MM.1S (cell line): Measurements from ENCODE around the gene CPEB1.

ENCODE experiments used
- DNase-seq: peaks from one replicate; pipeline ENCODE4 v3.0.0-alpha.2; 2015
- H2AFZ ChIP-seq: fragments of 300-600 bp; sonication (generic); 2 replicates; pipeline ENCODE4 v1.6.0; 2016; ENCODE audit warnings: antibody characterized with exemption, low read length
- H3F3A ChIP-seq: fragments of 300-600 bp; sonication (generic); 2 replicates; pipeline ENCODE4 v1.6.1; 2016; ENCODE audit warnings: mild to moderate bottlenecking, antibody characterized with exemption, low read length, moderate library complexity, mixed read lengths; ENCODE audit not compliant: insufficient read depth
- H3K27ac ChIP-seq: fragments of 300-600 bp; sonication (generic); 2 replicates; pipeline ENCODE4 v1.5.1; 2016; ENCODE audit warnings: mild to moderate bottlenecking, low read length
- H3K27me3 ChIP-seq: fragments of 300-600 bp; sonication (generic); replicated peaks from 2 replicates; pipeline ENCODE4 v1.6.0; 2016; ENCODE audit warnings: low read length; ENCODE audit not compliant: insufficient read depth
- H3K36me3 ChIP-seq: fragments of 300-600 bp; sonication (generic); replicated peaks from 2 replicates; pipeline ENCODE4 v1.6.1; 2016; ENCODE audit warnings: mild to moderate bottlenecking, low read length, mixed read lengths; ENCODE audit not compliant: insufficient read depth
- H3K4me1 ChIP-seq: fragments of 300-600 bp; sonication (generic); 2 replicates; pipeline ENCODE4 v1.6.1; 2016; ENCODE audit warnings: low read length, mixed read lengths
- H3K4me2 ChIP-seq: fragments of 300-600 bp; sonication (generic); 2 replicates; pipeline ENCODE4 v1.6.0; 2016; ENCODE audit warnings: low read depth, low read length
- H3K4me3 ChIP-seq: fragments of 300-600 bp; sonication (generic); 2 replicates; pipeline ENCODE4 v1.5.1; 2016; ENCODE audit warnings: low read length, mixed read lengths
- H3K79me2 ChIP-seq: fragments of 300-600 bp; sonication (generic); 2 replicates; pipeline ENCODE4 v1.6.1; 2016; ENCODE audit warnings: mixed run types, low read length, mixed read lengths
- H3K9ac ChIP-seq: fragments of 300-600 bp; sonication (generic); 2 replicates; pipeline ENCODE4 v1.6.1; 2016; ENCODE audit warnings: low read length, mixed read lengths
- H3K9me2 ChIP-seq: fragments of 300-600 bp; sonication (generic); replicated peaks from 2 replicates; pipeline ENCODE4 v1.6.1; 2016; ENCODE audit warnings: mild to moderate bottlenecking, low read length, mixed read lengths; ENCODE audit not compliant: insufficient read depth
- H3K9me3 ChIP-seq: fragments of 300-600 bp; sonication (generic); replicated peaks from 2 replicates; pipeline ENCODE4 v1.6.1; 2016; ENCODE audit warnings: mild to moderate bottlenecking, low read length, mixed read lengths; ENCODE audit not compliant: insufficient read depth
- H4K20me1 ChIP-seq: fragments of 300-600 bp; sonication (generic); 2 replicates; pipeline ENCODE4 v1.6.1; 2016; ENCODE audit warnings: mild to moderate bottlenecking, low read length, moderate library complexity, mixed read lengths; ENCODE audit not compliant: insufficient read depth
- CTCF ChIP-seq: fragments of 300-600 bp; sonication (generic); IDR thresholded peaks from 2 replicates; pipeline ENCODE4 v1.5.1; 2016; ENCODE audit warnings: antibody characterized with exemption, low read length, mixed read lengths
- EZH2 ChIP-seq: fragments of 300-600 bp; sonication (generic); optimal IDR thresholded peaks from 2 replicates; pipeline ENCODE3; 2017; ENCODE audit warnings: low read depth, mild to moderate bottlenecking, antibody characterized with exemption, low read length, mixed read lengths
- EZH2phosphoT487 ChIP-seq: fragments of 300-600 bp; sonication (generic); IDR thresholded peaks from 2 replicates; pipeline ENCODE4 v1.6.1; 2018; ENCODE audit warnings: antibody characterized with exemption, low read length

Gene CPEB1

GRCh38 chr15:82651708-82652107 is 4.5 kb upstream of the CPEB1 start:
- no peaks in the 10 kb centered on the region for H3K9me3 ChIP-seq
- H3F3A ChIP-seq = no peaks in the 10 kb centered on the region
- no peak overlapping the region for H3K27ac ChIP-seq
- no peaks in the 10 kb centered on the region for H3K79me2 ChIP-seq
- H3K9me2 ChIP-seq = no peaks in the 10 kb centered on the region
- no peaks in the 10 kb centered on the region for H3K4me1 ChIP-seq
- H3K9ac ChIP-seq = no peak overlapping the region
- no peaks in the 10 kb centered on the region for H3K36me3 ChIP-seq
- H3K4me3 ChIP-seq = no peak overlapping the region
- no peak for TF ChIP-seq EZH2phosphoT487
- no peak for TF ChIP-seq CTCF
- TF ChIP-seq EZH2 = no peak
- H4K20me1 ChIP-seq = no peaks in the 10 kb centered on the region
- peaks cover 9% of the 10 kb centered on the region; the same call in 1 of the 2 replicates for H3K27me3 ChIP-seq
- H2AFZ ChIP-seq = no peak overlapping the region
- DNase-seq = no peak
- H3K4me2 ChIP-seq = no peak overlapping the region

- Histone ChIP-seq H3K9ac (no peak overlapping the region), H3K79me2 (no peaks in the 10 kb centered on the region), H3K4me3 (no peak overlapping the region), H3K27me3 (peaks cover 9% of the 10 kb centered on the region; the same call in 1 of the 2 replicates), H3K27ac (no peak overlapping the region), H4K20me1 (no peaks in the 10 kb centered on the region), H2AFZ (no peak overlapping the region), H3K4me1 (no peaks in the 10 kb centered on the region), H3K4me2 (no peak overlapping the region), H3F3A (no peaks in the 10 kb centered on the region), H3K9me3 (no peaks in the 10 kb centered on the region), H3K9me2 (no peaks in the 10 kb centered on the region), H3K36me3 (no peaks in the 10 kb centered on the region)
- TF ChIP-seq EZH2 (no peak), CTCF (no peak), EZH2phosphoT487 (no peak)
- DNase-seq = no peak
Observed at GRCh38 chr15:82650046-82650670, 3.0 kb upstream of the CPEB1 start.

- Histone ChIP-seq H3K4me1 (no peaks in the 10 kb centered on the region), H3K27me3 (peaks cover 9% of the 10 kb centered on the region; the same call in 1 of the 2 replicates), H2AFZ (no peak overlapping the region), H3K4me3 (no peak overlapping the region), H3K4me2 (no peak overlapping the region), H3K9me2 (no peaks in the 10 kb centered on the region), H3K27ac (no peak overlapping the region), H4K20me1 (no peaks in the 10 kb centered on the region), H3F3A (no peaks in the 10 kb centered on the region), H3K36me3 (no peaks in the 10 kb centered on the region), H3K79me2 (no peaks in the 10 kb centered on the region), H3K9ac (no peak overlapping the region), H3K9me3 (no peaks in the 10 kb centered on the region)
- TF ChIP-seq CTCF (no peak), EZH2phosphoT487 (no peak), EZH2 (no peak)
- DNase-seq = no peak
Observed at GRCh38 chr15:82649226-82649999, 2.2 kb upstream of the CPEB1 start.
